Activated CD4-positive, alpha-beta T cell treated with anti-CD3 and anti-CD28 coated beads for 36 hours (primary cell): ENCODE data around the gene TYW1B. TPM values are rescaled to one million over a fixed set of nuclear protein-coding genes. Genes with fewer than 3 reads are reported as not detected.
"Not testable (repeated sequence)": the region's sequence is repeated elsewhere in the genome, so short reads cannot be mapped to it uniquely, and the experiment has no call there.

Experiments used
- ATAC-seq: fragments of 200-7000 bp; cut with Tn5 transposase; one replicate; pipeline ENCODE4 v1.10.0; 2021; ENCODE audit warnings: mild to moderate bottlenecking, moderate library complexity
- CTCF ChIA-PET: fragments of 350-600 bp; sonication (Branson Sonifier 250); formaldehyde crosslinking; loops from one replicate; lab custom pipeline; 2021; ENCODE audit warnings: antibody characterized with exemption; lab: Charles Lee
- POLR2A ChIA-PET: fragments of 350-600 bp; sonication (Branson Sonifier 250); formaldehyde crosslinking; loops from one replicate; lab custom pipeline; 2021; ENCODE audit warnings: antibody characterized with exemption, inconsistent platforms; lab: Charles Lee
- DNase-seq: peaks from one replicate; pipeline ENCODE4 v3.0.0-alpha.2; 2020
- H3K27ac Mint-ChIP-seq: one replicate; pipeline ENCODE4 v1.8.0; 2021; ENCODE audit warnings: mixed read lengths
- H3K27me3 Mint-ChIP-seq: one replicate; pipeline ENCODE4 v1.8.0; 2021; ENCODE audit warnings: mixed read lengths
- H3K36me3 Mint-ChIP-seq: one replicate; pipeline ENCODE4 v1.8.0; 2021; ENCODE audit warnings: low read depth, mixed read lengths
- H3K4me1 Mint-ChIP-seq: one replicate; pipeline ENCODE4 v1.8.0; 2021; ENCODE audit warnings: mixed read lengths
- H3K4me3 Mint-ChIP-seq: one replicate; pipeline ENCODE4 v1.8.0; 2021; ENCODE audit warnings: mild to moderate bottlenecking, moderate library complexity, mixed read lengths
- H3K9me3 Mint-ChIP-seq: one replicate; pipeline ENCODE4 v1.8.0; 2021; ENCODE audit warnings: low read depth, mixed read lengths
- intact Hi-C, 2 experiments: fragments of 100-400 bp; cut with DNase I in 1 of 2; cut with micrococcal nuclease in 1 of 2; formaldehyde crosslinking; loops; one replicate each; pipeline versions ENCODE4 v1.14.2 to v1.15.1; 2022 to 2024; cut with DNase I, micrococcal nuclease
- total RNA-seq, 2 experiments: library from RNA; stranded (reverse); gene quantifications; one replicate each; pipeline ENCODE4 v1.2.3, GENCODE V29; 2021

The TYW1B gene
- total RNA-seq, 2 experiments from 2014 or later: 3.5 to 3.9 TPM

- H3K9me3 Mint-ChIP-seq, H3K36me3 Mint-ChIP-seq, POLR2A ChIA-PET, H3K4me1 Mint-ChIP-seq, H3K27ac Mint-ChIP-seq, H3K4me3 Mint-ChIP-seq, DNase-seq, H3K27me3 Mint-ChIP-seq, ATAC-seq, intact Hi-C loops, CTCF ChIA-PET: not testable (repeated sequence)
These were observed 186.3 kb downstream of the TYW1B start for GRCh38 chr7:72641485-72642248.

GRCh38 chr7:72640740-72641139, 187.3 kb downstream of the TYW1B start:
- H3K4me3 Mint-ChIP-seq, POLR2A ChIA-PET, H3K4me1 Mint-ChIP-seq, H3K27ac Mint-ChIP-seq, ATAC-seq, CTCF ChIA-PET, H3K9me3 Mint-ChIP-seq, intact Hi-C loops, DNase-seq, H3K27me3 Mint-ChIP-seq, H3K36me3 Mint-ChIP-seq: not testable (repeated sequence)

- ATAC-seq, H3K36me3 Mint-ChIP-seq, DNase-seq, H3K27me3 Mint-ChIP-seq, H3K4me1 Mint-ChIP-seq, intact Hi-C loops, H3K9me3 Mint-ChIP-seq, H3K27ac Mint-ChIP-seq, H3K4me3 Mint-ChIP-seq, POLR2A ChIA-PET: not testable (repeated sequence)
- CTCF ChIA-PET: interaction anchor here (0.5 kb wide), 1 partner anchor 29 kb away, joined by 5 read pairs; no protein-coding TSS in a partner anchor
These were observed 192.6 kb downstream of the TYW1B start for GRCh38 chr7:72635273-72635908.

GRCh38 chr7:72632765-72633292, 195.2 kb downstream of the TYW1B start:
- DNase-seq, POLR2A ChIA-PET, H3K4me1 Mint-ChIP-seq, H3K36me3 Mint-ChIP-seq, ATAC-seq, H3K27ac Mint-ChIP-seq, H3K9me3 Mint-ChIP-seq, intact Hi-C loops, H3K27me3 Mint-ChIP-seq, CTCF ChIA-PET, H3K4me3 Mint-ChIP-seq: not testable (repeated sequence)

GRCh38 chr7:72628375-72628774, 199.6 kb downstream of the TYW1B start:
- H3K9me3 Mint-ChIP-seq, H3K27me3 Mint-ChIP-seq, H3K4me1 Mint-ChIP-seq, intact Hi-C loops, CTCF ChIA-PET, POLR2A ChIA-PET, DNase-seq, ATAC-seq, H3K36me3 Mint-ChIP-seq, H3K4me3 Mint-ChIP-seq: not testable (repeated sequence)
- peak overlapping the region; percentile 25 for H3K27ac Mint-ChIP-seq

GRCh38 chr7:72626428-72627011, 201.5 kb downstream of the TYW1B start:
- ATAC-seq, H3K27ac Mint-ChIP-seq, H3K4me1 Mint-ChIP-seq, H3K36me3 Mint-ChIP-seq, CTCF ChIA-PET, H3K4me3 Mint-ChIP-seq, DNase-seq, POLR2A ChIA-PET, intact Hi-C loops, H3K9me3 Mint-ChIP-seq, H3K27me3 Mint-ChIP-seq: not testable (repeated sequence)

GRCh38 chr7:72625721-72626423, 202.1 kb downstream of the TYW1B start:
- H3K27ac Mint-ChIP-seq, intact Hi-C loops, H3K4me1 Mint-ChIP-seq, H3K27me3 Mint-ChIP-seq, POLR2A ChIA-PET, H3K4me3 Mint-ChIP-seq, DNase-seq, H3K9me3 Mint-ChIP-seq, H3K36me3 Mint-ChIP-seq: not testable (repeated sequence)
- CTCF ChIA-PET: interaction anchor here (0.6 kb wide), 1 partner anchor 142 kb away, joined by 5 read pairs; no protein-coding TSS in a partner anchor
- ATAC-seq: peak; percentile 75

GRCh38 chr7:72622532-72622931, 205.5 kb downstream of the TYW1B start:
- no peak overlapping the region for H3K27ac Mint-ChIP-seq
- ChIA-PET CTCF (no interaction called here), POLR2A (no interaction called here)
- H3K9me3 Mint-ChIP-seq: peaks cover 3% of the 10 kb centered on the region
- intact Hi-C loops: no loop called here
- no peak for ATAC-seq
- H3K4me3 Mint-ChIP-seq: no peak overlapping the region
- peaks cover 13% of the 10 kb centered on the region for H3K36me3 Mint-ChIP-seq
- H3K4me1 Mint-ChIP-seq: peaks cover 4% of the 10 kb centered on the region
- no peaks in the 10 kb centered on the region for H3K27me3 Mint-ChIP-seq
- no peak for DNase-seq

GRCh38 chr7:72621761-72622187, 206.2 kb downstream of the TYW1B start:
- H3K4me3 Mint-ChIP-seq, CTCF ChIA-PET, ATAC-seq, H3K9me3 Mint-ChIP-seq, H3K4me1 Mint-ChIP-seq, H3K27me3 Mint-ChIP-seq, DNase-seq, intact Hi-C loops, H3K27ac Mint-ChIP-seq, POLR2A ChIA-PET: not testable (repeated sequence)
- H3K36me3 Mint-ChIP-seq: peaks cover 14% of the 10 kb centered on the region

- CTCF ChIA-PET, H3K4me1 Mint-ChIP-seq, ATAC-seq, H3K9me3 Mint-ChIP-seq, intact Hi-C loops, DNase-seq, H3K4me3 Mint-ChIP-seq, POLR2A ChIA-PET, H3K27me3 Mint-ChIP-seq: not testable (repeated sequence)
- H3K36me3 Mint-ChIP-seq: peaks cover 21% of the 10 kb centered on the region
- H3K27ac Mint-ChIP-seq: peak overlapping the region; percentile 6
These were observed 207.1 kb downstream of the TYW1B start for GRCh38 chr7:72620923-72621322.

GRCh38 chr7:72618435-72619180, 209.4 kb downstream of the TYW1B start:
- ATAC-seq, intact Hi-C loops: not testable (repeated sequence)

More at GRCh38 chr7:72618435-72619180, 209.4 kb downstream of the TYW1B start:
- Mint-ChIP-seq H3K36me3 (peaks cover 35% of the 10 kb centered on the region), H3K9me3 (peaks cover 10% of the 10 kb centered on the region)
- DNase-seq, H3K27ac Mint-ChIP-seq, H3K4me3 Mint-ChIP-seq, H3K4me1 Mint-ChIP-seq, CTCF ChIA-PET, POLR2A ChIA-PET, H3K27me3 Mint-ChIP-seq: not testable (repeated sequence)
